Bone marrow (tissue), 2 donors: ENCODE measurements around the gene FOXP2.

Experiments used
- DNase-seq, 2 donors: peaks; one replicate each; lab custom pipeline; 2025; lab: John Stamatoyannopoulos, UW

Gene FOXP2

GRCh38 chr7:114657279-114657678, 242.7 kb downstream of the FOXP2 start:
- no peak for DNase-seq

GRCh38 chr7:114658216-114658615, 243.6 kb downstream of the FOXP2 start:
- DNase-seq: no peak

GRCh38 chr7:114659409-114660125, 245.0 kb downstream of the FOXP2 start:
- DNase-seq: no peak

GRCh38 chr7:114660126-114660486, 245.5 kb downstream of the FOXP2 start:
- DNase-seq: no peak

GRCh38 chr7:114660753-114661152, 246.1 kb downstream of the FOXP2 start:
- no peak for DNase-seq

- no peak for DNase-seq
Observed at GRCh38 chr7:114662002-114662677, 247.5 kb downstream of the FOXP2 start.

- DNase-seq: no peak
Observed at GRCh38 chr7:114663502-114663901, 248.9 kb downstream of the FOXP2 start.

GRCh38 chr7:114670676-114671075, 256.1 kb downstream of the FOXP2 start:
- no peak for DNase-seq

GRCh38 chr7:114671563-114672123, 257.0 kb downstream of the FOXP2 start:
- no peak for DNase-seq

- no peak for DNase-seq
Observed at GRCh38 chr7:114678116-114678515, 263.5 kb downstream of the FOXP2 start.

GRCh38 chr7:114687238-114687637, 272.6 kb downstream of the FOXP2 start:
- DNase-seq: no peak

- DNase-seq: no peak
Observed at GRCh38 chr7:114688443-114689055, 273.9 kb downstream of the FOXP2 start.

- no peak for DNase-seq
Observed at GRCh38 chr7:114689406-114689805, 274.8 kb downstream of the FOXP2 start.

- DNase-seq: no peak
Observed at GRCh38 chr7:114691605-114692004, 277.0 kb downstream of the FOXP2 start.

GRCh38 chr7:114695182-114695581, 280.6 kb downstream of the FOXP2 start:
- no peak for DNase-seq

- no peak for DNase-seq
Observed at GRCh38 chr7:114700247-114700928, 285.8 kb downstream of the FOXP2 start.

- no peak for DNase-seq
Observed at GRCh38 chr7:114703677-114704076, 289.1 kb downstream of the FOXP2 start.

GRCh38 chr7:114708646-114709045, 294.0 kb downstream of the FOXP2 start:
- DNase-seq: no peak

- no peak for DNase-seq
Observed at GRCh38 chr7:114710499-114710898, 295.9 kb downstream of the FOXP2 start.

GRCh38 chr7:114711241-114711640, 296.6 kb downstream of the FOXP2 start:
- DNase-seq: no peak

- DNase-seq: no peak
Observed at GRCh38 chr7:114715907-114716306, 301.3 kb downstream of the FOXP2 start.

GRCh38 chr7:114718861-114719260, 304.2 kb downstream of the FOXP2 start:
- no peak for DNase-seq
